Measurements from ENCODE around the gene PPP1R3E.

- TF ChIP-seq POLR2AphosphoS5 (IDR thresholded peaks at IDR 0.05) (peak; percentile 71), CTCF (IDR thresholded peaks at IDR 0.05) (peak in 1 of 6 experiments; percentile 10), POLR2A (IDR thresholded peaks at IDR 0.05) (peak in 3 of 4 donors; percentile 43 to 72 (median 60)), EP300 (IDR thresholded peaks at IDR 0.05) (peak in 2 of 4 donors; percentile 3 to 12)
These were observed 18.2 kb upstream of the PPP1R3E start, which contains the start of gene PABPN1 for GRCh38 chr14:23320584-23321571.

Measured in upper lobe of left lung (tissue), 4 donors.